GM12892 (cell line): ENCODE results near the gene MYO16.

Experiments
- POLR2A ChIP-seq: IDR thresholded peaks from 2 replicates; pipeline ENCODE4 v1.6.1; 2011; ENCODE audit warnings: low read depth, low read length, control low read depth
- POLR2AphosphoS5 ChIP-seq: IDR thresholded peaks from 2 replicates; pipeline ENCODE4 v1.6.1; 2011; ENCODE audit warnings: low read depth, low read length, control low read depth
- TAF1 ChIP-seq: IDR thresholded peaks from 2 replicates; pipeline ENCODE4 v1.6.1; 2011; ENCODE audit warnings: low read depth, mild to moderate bottlenecking, control low read depth, low read length, borderline replicate concordance

DNA sequence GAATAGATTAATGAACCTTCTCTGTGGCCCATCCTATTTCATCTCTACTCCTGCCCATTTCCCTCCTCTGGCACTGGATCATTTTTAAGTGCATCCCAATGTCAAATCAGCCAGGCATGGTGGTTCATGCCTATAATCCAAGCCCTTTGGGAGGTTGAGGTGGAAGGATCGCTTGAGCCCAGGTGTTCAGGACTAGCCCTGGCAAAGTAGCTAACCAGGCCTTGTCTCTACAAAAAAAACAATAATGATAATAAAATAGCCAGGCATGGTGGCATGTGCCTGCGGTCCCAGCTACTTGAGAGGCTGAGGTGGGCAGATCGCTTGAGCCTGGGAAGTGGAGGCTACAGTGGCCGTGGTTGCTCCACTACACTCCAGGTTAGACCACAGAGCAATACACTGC is 517.0 kb downstream of the MYO16 start:
- TF ChIP-seq POLR2AphosphoS5 (no peak), POLR2A (no peak), TAF1 (no peak)
